Epithelial cell of proximal tubule (primary cell): ENCODE measurements around the gene SRP9. TPM values are rescaled to one million over a fixed set of nuclear protein-coding genes. Genes with fewer than 3 reads are reported as not detected.
"Not testable (repeated sequence)": the region's sequence is repeated elsewhere in the genome, so short reads cannot be mapped to it uniquely, and the experiment has no call there.

Source experiments
- DNase-seq: peaks from one replicate; pipeline ENCODE4 v3.0.0-alpha.2; 2011; ENCODE audit warnings: low read depth
- H3K4me3 ChIP-seq: 2 replicates; pipeline ENCODE4 v1.5.1; 2011; ENCODE audit warnings: low read depth, mild to moderate bottlenecking, low read length
- total RNA-seq: library from RNA; depleted of rRNA; stranded (reverse); fragments of >200 nt; gene quantifications from 2 replicates; pipeline ENCODE4 v1.2.3, GENCODE V29; 2015
- TF ChIP-seq, protein P1 (sequence below): conservative IDR thresholded peaks from 2 replicates; pipeline ENCODE4 v1.5.1; 2012; ENCODE audit warnings: low read depth, mild to moderate bottlenecking, low read length

SRP9 gene
- total RNA-seq, 1 donor from 2014 or later, result 313 TPM

DNA sequence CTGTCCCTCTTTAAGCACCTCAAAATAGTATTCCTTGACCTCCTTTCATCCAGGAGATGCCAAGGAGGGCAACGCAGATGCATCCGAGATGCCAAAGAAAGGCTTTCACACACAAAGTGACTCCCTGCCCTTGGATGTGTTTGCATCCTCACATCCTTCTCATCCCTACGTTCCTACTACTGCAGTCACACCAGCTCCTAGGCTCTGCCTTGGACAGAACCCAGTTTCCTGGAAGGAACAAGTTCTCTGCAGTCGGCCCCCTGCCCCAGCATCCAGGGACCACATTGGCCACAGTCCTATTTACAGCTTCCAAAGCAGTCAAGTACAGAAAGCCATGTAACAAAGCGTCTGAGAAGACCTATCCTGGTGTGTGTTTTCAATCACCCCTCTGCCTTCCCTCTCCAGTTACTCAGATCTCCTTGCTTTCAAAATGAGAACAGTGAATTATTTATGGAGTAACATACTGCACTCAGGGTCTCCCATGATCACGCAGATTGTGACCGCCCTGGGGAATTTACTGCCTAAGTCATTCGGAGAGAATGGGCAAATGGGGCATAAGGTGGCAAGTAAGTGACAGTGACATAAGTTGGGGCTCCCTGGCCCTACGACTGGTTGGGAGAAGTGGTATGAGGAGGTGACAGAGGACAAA is 21.8 kb upstream of the SRP9 start:
- no peak overlapping the region for H3K4me3 ChIP-seq
- DNase-seq, result no peak
- TF ChIP-seq, protein P1, sequence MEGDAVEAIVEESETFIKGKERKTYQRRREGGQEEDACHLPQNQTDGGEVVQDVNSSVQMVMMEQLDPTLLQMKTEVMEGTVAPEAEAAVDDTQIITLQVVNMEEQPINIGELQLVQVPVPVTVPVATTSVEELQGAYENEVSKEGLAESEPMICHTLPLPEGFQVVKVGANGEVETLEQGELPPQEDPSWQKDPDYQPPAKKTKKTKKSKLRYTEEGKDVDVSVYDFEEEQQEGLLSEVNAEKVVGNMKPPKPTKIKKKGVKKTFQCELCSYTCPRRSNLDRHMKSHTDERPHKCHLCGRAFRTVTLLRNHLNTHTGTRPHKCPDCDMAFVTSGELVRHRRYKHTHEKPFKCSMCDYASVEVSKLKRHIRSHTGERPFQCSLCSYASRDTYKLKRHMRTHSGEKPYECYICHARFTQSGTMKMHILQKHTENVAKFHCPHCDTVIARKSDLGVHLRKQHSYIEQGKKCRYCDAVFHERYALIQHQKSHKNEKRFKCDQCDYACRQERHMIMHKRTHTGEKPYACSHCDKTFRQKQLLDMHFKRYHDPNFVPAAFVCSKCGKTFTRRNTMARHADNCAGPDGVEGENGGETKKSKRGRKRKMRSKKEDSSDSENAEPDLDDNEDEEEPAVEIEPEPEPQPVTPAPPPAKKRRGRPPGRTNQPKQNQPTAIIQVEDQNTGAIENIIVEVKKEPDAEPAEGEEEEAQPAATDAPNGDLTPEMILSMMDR, result no peak

DNA sequence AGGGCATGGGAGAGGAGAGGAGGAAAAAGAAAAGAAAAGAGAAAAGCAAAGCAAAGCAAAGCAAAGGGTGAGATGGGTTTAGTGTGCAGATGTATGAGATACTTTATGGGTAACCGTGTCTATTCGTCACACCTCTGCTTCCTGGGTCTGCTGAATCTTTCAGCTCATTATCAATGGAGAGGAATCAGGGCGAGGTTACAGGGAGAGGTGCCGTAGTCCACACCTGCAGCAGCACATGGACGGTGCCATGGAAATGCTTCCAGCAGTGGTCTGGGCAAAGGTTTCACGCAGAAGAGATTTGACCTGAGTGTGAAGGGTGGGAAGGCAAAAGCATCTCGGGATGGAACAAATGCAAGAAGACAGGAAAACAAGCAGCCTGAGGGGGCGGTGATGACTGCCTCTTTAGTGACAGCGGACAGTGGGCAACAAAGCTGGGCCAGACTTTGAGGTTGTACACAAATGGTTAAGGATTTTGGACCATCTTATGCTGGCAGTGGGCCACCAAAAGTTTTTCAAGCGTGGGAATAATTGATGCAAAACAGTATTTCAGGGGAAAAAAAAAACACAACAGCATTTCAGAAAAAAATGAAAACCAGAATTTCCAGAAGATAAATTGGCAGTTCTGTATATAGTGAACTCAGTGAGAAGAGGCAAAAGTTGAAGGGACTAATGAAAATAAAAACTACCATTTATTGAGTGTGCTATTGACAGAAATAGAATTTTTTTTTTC is 19.5 kb upstream of the SRP9 start:
- DNase-seq, result no peak
- no peak overlapping the region for H3K4me3 ChIP-seq
- TF ChIP-seq, protein P1, result no peak

- H3K4me3 ChIP-seq, DNase-seq: not testable (repeated sequence)
Observed at GRCh38 chr1:225759972-225760371, 17.7 kb upstream of the SRP9 start.

- TF ChIP-seq, protein P1, result no peak
- no peak overlapping the region for H3K4me3 ChIP-seq
- no peak for DNase-seq
Observed at GRCh38 chr1:225760531-225760930, 17.1 kb upstream of the SRP9 start.

DNA sequence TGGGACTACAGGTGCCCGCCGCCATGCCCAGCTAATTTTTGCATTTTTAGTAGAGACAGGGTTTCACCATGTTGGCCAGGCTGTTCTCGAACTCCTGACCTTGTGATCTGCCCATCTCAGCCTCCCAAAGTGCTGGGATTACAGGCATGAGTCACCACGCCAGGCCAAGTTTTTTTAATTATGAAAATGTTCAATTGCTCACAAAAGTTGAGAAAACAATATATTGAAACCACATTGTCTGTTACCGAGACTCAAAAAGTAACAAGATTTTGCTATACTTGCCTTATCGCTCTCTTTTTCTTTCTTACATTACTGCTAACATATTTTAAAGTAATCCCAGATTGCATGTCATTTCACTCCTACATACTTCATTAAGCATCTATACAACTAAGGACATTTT is 16.2 kb upstream of the SRP9 start:
- not testable (repeated sequence) for H3K4me3 ChIP-seq, DNase-seq

DNA sequence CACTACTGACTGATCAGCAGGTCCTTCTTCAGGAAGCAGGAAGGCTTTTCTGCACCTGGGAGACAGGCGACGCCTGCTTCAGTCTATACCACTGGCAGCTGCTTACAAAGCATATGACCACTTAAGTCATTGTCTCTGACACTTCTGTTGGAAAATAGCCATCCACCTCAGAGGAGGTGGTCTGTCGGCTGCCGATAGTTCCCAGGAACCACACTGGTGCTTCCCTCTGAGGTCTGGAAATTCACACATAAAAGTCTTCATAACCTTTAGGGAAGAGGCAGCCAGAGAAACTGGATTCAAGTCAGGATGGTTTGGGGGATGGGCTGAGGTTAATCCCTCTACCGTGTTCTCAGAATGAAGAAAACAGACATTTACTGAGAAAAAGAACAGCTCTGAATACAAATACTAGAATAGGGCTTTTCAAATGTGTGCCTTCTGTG is 15.6 kb upstream of the SRP9 start:
- H3K4me3 ChIP-seq, result no peak overlapping the region
- TF ChIP-seq, protein P1, result no peak
- DNase-seq, result no peak

DNA sequence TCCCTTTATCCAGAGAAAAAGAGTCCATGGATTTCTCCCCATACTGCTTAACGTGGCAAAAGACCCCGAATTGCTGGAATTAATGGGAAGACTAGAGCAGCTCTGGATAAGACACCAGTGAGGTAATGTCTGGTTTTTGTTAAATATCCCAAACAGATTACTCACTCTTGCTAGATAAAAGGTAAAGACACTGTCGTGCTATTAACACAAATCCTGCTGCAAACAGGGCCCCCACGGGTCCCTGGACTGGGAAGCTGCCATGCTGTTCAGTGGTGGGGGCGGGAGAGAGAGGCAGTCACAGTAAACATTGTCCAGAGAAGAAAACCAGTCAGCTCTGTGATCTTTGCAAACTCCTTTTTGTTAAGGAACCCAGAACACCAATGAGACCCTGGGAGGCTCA is 15.2 kb upstream of the SRP9 start:
- no peak for DNase-seq

More for the DNA sequence above, 15.2 kb upstream of the SRP9 start:
- TF ChIP-seq, protein P1, result no peak
- H3K4me3 ChIP-seq, result no peak overlapping the region
